GM13976 (cell line): ENCODE data around the gene ABCA7.

Source experiments
- DNase-seq: peaks from one replicate; pipeline ENCODE4 v3.0.0; 2012; ENCODE audit warnings: low spot score
- in situ Hi-C: fragments of 300-500 bp; cut with MboI; formaldehyde crosslinking; loops from one replicate; pipeline ENCODE4 v1.12.0; 2022; ENCODE audit warnings: low sequenced_read_pairs, mixed read lengths, inconsistent platforms; ENCODE audit not compliant: unreplicated experiment
- TF ChIP-seq, protein P1 (sequence below): IDR thresholded peaks from 2 replicates; pipeline ENCODE4 v1.5.1; 2012; ENCODE audit warnings: borderline replicate concordance, mild to moderate bottlenecking; ENCODE audit not compliant: insufficient read depth; ENCODE audit errors: extremely low read depth, missing control alignments, control extremely low read depth

Gene ABCA7

DNA sequence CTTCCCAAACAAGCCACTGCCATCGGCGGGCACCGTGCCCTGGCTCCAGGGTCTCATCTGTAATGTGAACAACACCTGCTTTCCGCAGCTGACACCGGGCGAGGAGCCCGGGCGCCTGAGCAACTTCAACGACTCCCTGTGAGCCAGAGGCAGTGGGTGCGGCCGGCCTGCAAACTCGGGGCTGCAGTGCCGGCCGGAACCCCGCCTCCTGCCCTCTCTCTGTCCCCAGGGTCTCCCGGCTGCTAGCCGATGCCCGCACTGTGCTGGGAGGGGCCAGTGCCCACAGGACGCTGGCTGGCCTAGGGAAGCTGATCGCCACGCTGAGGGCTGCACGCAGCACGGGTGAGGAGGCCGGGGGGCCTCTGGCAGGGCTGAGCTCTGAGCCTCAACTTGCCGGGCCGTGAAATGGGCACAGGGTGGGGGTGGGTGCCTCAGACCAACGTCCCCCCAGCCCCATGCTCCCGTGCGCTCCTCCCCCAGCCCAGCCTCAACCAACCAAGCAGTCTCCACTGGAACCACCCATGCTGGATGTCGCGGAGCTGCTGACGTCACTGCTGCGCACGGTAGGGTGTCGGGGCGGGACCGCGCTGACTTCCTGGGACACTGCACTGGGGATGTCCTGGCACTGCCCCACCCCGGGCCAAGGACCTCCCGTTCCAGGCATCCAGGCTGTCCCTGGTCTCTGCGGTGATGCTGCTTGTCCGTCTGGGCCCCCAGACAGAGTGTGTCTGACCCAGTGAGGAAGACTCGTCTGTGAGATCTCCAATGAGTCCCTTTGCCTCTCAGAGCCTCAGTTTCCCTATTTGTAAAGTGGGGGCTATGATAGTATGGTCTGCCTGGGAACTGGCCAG is 2.2 kb downstream of the ABCA7 start:
- DNase-seq = no peak
- in situ Hi-C loops = no loop called here
- TF ChIP-seq, protein P1, sequence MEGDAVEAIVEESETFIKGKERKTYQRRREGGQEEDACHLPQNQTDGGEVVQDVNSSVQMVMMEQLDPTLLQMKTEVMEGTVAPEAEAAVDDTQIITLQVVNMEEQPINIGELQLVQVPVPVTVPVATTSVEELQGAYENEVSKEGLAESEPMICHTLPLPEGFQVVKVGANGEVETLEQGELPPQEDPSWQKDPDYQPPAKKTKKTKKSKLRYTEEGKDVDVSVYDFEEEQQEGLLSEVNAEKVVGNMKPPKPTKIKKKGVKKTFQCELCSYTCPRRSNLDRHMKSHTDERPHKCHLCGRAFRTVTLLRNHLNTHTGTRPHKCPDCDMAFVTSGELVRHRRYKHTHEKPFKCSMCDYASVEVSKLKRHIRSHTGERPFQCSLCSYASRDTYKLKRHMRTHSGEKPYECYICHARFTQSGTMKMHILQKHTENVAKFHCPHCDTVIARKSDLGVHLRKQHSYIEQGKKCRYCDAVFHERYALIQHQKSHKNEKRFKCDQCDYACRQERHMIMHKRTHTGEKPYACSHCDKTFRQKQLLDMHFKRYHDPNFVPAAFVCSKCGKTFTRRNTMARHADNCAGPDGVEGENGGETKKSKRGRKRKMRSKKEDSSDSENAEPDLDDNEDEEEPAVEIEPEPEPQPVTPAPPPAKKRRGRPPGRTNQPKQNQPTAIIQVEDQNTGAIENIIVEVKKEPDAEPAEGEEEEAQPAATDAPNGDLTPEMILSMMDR = no peak

DNA sequence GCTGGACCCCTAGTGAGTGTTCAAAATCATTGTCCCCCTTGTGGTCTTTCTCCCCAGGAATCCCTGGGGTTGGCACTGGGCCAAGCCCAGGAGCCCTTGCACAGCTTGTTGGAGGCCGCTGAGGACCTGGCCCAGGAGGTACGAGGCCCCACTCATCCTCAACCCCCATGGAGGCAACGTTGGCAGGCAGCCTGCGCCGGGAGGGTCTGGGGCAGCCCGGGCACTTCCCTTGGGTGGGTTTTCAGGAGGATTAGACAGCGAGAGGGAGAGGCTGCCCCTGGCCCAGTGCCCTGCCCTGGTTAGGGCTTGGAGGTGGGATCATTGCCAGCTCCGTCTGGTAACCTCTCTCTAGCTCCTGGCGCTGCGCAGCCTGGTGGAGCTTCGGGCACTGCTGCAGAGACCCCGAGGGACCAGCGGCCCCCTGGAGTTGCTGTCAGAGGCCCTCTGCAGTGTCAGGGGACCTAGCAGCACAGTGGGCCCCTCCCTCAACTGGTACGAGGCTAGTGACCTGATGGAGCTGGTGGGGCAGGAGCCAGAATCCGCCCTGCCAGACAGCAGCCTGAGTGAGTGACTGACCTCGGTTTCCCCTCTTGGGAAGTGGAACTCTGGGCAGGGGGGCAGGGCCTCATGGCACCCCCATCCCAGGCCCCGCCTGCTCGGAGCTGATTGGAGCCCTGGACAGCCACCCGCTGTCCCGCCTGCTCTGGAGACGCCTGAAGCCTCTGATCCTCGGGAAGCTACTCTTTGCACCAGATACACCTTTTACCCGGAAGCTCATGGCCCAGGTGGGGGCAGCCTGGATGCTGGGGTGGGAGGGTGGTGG is 3.0 kb downstream of the ABCA7 start:
- in situ Hi-C loops = no loop called here
- TF ChIP-seq, protein P1 = no peak
- no peak for DNase-seq

DNA sequence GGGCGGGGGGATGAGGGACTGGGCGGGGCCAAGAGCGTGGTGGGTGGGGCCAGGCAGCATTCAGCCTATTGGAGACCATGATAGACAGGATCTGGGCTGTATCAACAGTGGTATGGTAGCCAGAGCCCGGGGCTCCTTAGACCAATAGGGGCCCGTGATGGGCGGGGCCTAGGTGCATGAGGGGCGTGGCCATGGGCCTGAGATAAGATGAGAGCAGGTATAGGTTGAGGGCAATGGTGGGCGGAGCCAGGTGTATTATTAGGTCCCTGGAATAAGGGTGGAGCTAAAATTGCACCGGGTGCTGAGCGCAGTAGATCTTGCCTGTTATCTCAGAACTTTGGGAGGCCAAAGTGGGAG is 5.3 kb downstream of the ABCA7 start:
- peak; percentile 75 for DNase-seq
- in situ Hi-C loops = no loop called here
- TF ChIP-seq, protein P1 = no peak

DNA sequence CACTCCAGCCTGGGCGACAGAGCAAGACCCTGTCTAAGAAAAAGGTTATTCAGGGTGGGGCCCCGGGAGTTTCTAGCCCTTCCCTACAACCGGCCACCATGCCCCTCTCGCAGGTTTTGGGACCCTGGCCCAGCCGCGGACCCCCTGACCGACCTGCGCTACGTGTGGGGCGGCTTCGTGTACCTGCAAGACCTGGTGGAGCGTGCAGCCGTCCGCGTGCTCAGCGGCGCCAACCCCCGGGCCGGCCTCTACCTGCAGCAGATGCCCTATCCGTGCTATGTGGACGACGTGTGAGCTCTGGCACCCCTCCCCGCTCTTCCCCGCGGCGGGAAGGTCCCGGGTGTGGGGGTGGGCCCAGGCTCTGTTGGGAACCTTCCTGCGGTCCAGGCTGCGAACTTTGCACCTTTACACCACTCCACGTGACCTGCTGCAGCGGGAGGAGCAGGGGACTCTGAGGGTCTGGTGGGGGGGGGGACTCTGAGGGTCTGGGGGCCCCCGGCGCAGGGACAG is 6.3 kb downstream of the ABCA7 start:
- in situ Hi-C loops = no loop called here
- TF ChIP-seq, protein P1 = no peak

DNA sequence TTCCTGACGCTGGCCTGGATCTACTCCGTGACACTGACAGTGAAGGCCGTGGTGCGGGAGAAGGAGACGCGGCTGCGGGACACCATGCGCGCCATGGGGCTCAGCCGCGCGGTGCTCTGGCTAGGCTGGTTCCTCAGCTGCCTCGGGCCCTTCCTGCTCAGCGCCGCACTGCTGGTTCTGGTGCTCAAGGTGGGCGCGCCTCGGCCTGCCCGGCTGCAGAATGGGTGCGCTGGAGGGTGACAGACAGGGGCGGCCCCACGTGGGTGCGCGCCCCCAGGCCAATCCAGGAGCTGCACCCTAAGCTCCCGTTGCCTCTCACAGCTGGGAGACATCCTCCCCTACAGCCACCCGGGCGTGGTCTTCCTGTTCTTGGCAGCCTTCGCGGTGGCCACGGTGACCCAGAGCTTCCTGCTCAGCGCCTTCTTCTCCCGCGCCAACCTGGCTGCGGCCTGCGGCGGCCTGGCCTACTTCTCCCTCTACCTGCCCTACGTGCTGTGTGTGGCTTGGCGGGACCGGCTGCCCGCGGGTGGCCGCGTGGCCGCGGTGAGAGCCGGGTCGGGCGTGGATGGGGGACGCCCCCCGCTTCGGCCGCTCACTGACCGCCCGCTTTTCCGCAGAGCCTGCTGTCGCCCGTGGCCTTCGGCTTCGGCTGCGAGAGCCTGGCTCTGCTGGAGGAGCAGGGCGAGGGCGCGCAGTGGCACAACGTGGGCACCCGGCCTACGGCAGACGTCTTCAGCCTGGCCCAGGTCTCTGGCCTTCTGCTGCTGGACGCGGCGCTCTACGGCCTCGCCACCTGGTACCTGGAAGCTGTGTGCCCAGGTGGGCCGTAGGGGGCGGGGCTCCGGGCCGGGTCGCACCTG is 7.2 kb downstream of the ABCA7 start:
- in situ Hi-C loops = no loop called here
- no peak for DNase-seq
- TF ChIP-seq, protein P1 = no peak

More for the DNA sequence above, 6.3 kb downstream of the ABCA7 start:
- DNase-seq = no peak

DNA sequence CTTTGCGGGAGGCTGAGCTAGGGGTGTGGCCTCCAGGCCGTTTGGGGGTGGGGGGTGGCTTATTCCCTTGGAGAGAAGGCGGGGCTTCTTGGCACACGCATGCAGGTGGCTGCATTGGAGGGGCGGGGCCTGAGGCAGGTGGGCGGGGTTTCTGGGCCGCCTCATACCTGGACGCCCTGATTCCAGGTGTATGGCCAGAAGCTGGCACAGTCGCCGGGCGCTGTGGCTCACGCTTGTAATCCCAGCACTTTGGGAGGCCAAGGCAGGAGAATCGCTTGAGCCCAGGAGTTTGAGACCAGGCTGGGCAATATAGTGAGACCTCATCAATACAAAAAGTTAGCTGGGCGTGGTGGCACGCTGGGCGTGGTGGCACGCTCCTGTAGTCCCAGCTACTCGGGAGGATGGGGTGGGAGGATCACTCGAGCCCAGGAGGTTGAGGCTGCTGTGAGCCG is 7.8 kb downstream of the ABCA7 start:
- in situ Hi-C loops = no loop called here
- no peak for DNase-seq
- TF ChIP-seq, protein P1 = no peak
